Endothelial cell (in vitro differentiated cells): ENCODE data around the gene CCDC9B. TPM values are rescaled to one million over a fixed set of nuclear protein-coding genes. Genes with fewer than 3 reads are reported as not detected.

Experiments used
- DNase-seq: peaks from one replicate; pipeline ENCODE4 v3.0.0; 2021; ENCODE audit warnings: low spot score
- H3K27ac Mint-ChIP-seq: one replicate; pipeline ENCODE4 v1.8.0; 2021; ENCODE audit warnings: mixed read lengths, inconsistent platforms; ENCODE audit not compliant: unreplicated experiment
- H3K27me3 Mint-ChIP-seq: one replicate; pipeline ENCODE4 v1.8.0; 2021; ENCODE audit warnings: mild to moderate bottlenecking, moderate library complexity, mixed read lengths, inconsistent platforms; ENCODE audit not compliant: unreplicated experiment
- H3K36me3 Mint-ChIP-seq: one replicate; pipeline ENCODE4 v1.8.0; 2021; ENCODE audit warnings: mild to moderate bottlenecking, low read depth, mixed read lengths, inconsistent platforms; ENCODE audit not compliant: unreplicated experiment
- H3K4me1 Mint-ChIP-seq: one replicate; pipeline ENCODE4 v1.8.0; 2021; ENCODE audit warnings: mild to moderate bottlenecking, mixed read lengths, inconsistent platforms; ENCODE audit not compliant: unreplicated experiment
- H3K4me3 Mint-ChIP-seq: one replicate; pipeline ENCODE4 v1.8.0; 2021; ENCODE audit warnings: mild to moderate bottlenecking, mixed read lengths, inconsistent platforms; ENCODE audit not compliant: unreplicated experiment
- H3K9me3 Mint-ChIP-seq: one replicate; pipeline ENCODE4 v1.8.0; 2021; ENCODE audit warnings: mixed read lengths, inconsistent platforms; ENCODE audit not compliant: unreplicated experiment
- total RNA-seq: library from RNA; stranded (reverse); fragmentation: NEBNext Ultra II Directional; extraction: Animal tissue kit (Norgen Biotek cat#: 25700); gene quantifications from one replicate; pipeline ENCODE4 v1.2.1, GENCODE V29; 2021; ENCODE audit not compliant: unreplicated experiment
- TF ChIP-seq, protein P1 (sequence below): fragments of 200-600 bp; sonication (generic); IDR thresholded peaks from one replicate; pipeline ENCODE4 v1.5.0; 2021; ENCODE audit warnings: antibody characterized with exemption; ENCODE audit not compliant: unreplicated experiment

The CCDC9B gene
- total RNA-seq, 1 donor from 2014 or later: 0.92 TPM

DNA sequence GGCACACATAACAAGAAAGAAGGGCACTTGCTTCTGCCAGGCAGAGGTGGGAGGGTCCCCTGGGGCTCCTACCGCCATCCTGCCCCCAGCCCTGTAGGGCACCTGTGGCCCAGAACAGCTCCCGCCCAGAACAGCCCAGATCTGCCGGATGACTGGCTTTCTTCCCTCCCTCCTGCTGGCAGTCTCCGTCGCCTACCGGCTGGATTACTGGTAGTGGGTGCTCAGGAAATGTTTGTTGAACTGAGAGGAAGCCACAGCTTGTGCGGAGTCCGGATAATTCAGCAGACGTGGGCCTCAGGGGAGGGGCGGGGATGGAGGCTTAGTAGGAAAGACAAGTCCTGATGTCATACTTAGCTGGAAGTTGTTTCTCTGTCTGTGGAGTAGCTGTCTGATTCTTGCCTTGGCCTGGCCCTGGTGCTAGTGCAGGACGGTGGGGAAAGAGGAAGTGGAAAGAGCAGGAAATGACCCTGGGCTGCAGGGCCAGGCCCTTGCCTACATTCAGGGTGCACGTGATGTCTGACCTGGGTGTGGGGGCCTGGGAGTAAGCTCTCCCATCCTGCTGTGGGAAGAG is 6.7 kb downstream of the CCDC9B start:
- TF ChIP-seq, protein P1, sequence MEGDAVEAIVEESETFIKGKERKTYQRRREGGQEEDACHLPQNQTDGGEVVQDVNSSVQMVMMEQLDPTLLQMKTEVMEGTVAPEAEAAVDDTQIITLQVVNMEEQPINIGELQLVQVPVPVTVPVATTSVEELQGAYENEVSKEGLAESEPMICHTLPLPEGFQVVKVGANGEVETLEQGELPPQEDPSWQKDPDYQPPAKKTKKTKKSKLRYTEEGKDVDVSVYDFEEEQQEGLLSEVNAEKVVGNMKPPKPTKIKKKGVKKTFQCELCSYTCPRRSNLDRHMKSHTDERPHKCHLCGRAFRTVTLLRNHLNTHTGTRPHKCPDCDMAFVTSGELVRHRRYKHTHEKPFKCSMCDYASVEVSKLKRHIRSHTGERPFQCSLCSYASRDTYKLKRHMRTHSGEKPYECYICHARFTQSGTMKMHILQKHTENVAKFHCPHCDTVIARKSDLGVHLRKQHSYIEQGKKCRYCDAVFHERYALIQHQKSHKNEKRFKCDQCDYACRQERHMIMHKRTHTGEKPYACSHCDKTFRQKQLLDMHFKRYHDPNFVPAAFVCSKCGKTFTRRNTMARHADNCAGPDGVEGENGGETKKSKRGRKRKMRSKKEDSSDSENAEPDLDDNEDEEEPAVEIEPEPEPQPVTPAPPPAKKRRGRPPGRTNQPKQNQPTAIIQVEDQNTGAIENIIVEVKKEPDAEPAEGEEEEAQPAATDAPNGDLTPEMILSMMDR: no peak
- peaks cover 10% of the 10 kb centered on the region for H3K27me3 Mint-ChIP-seq
- no peaks in the 10 kb centered on the region for H3K9me3 Mint-ChIP-seq
- peak overlapping the region; percentile 63 for H3K4me3 Mint-ChIP-seq
- no peaks in the 10 kb centered on the region for H3K36me3 Mint-ChIP-seq
- DNase-seq: peak; percentile 48
- peaks cover 43% of the 10 kb centered on the region for H3K4me1 Mint-ChIP-seq
- peak overlapping the region; percentile 92 for H3K27ac Mint-ChIP-seq

DNA sequence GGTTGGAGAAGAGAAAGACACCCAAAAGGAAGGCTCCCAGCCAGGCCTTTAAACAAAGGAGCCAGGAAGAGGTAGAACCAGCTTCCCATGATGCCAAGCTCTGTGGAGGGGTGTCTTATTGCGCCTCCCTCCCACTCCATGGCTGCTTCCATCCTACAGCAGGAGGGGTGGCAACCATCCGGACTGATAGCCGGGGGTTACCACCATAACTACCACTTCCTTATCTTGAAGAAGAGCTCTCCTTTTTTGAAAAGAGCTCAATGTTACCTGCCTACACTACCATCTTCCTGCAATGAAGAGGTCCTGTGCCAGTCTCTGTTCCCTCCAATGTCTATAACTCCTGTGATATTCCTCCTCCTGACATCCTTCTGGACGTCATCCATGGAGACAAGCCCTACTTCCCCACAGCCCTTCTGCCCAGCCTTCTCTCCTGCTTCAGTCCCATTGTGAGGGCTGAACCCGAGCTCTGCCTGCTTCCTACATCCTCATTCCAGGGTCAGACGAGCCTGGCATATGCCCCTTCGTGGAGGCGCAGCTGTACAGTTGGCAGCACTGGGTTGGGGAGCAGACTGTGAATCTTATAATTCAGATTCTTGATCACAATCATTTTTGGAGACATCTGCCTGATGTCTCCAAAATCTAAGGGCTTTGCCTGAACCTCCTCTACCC is 8.5 kb downstream of the CCDC9B start:
- H3K27me3 Mint-ChIP-seq: peaks cover 9% of the 10 kb centered on the region
- H3K36me3 Mint-ChIP-seq: no peaks in the 10 kb centered on the region
- H3K9me3 Mint-ChIP-seq: no peaks in the 10 kb centered on the region
- peaks cover 57% of the 10 kb centered on the region for H3K4me1 Mint-ChIP-seq
- TF ChIP-seq, protein P1: no peak
- H3K4me3 Mint-ChIP-seq: no peak overlapping the region
- DNase-seq: no peak
- no peak overlapping the region for H3K27ac Mint-ChIP-seq

DNA sequence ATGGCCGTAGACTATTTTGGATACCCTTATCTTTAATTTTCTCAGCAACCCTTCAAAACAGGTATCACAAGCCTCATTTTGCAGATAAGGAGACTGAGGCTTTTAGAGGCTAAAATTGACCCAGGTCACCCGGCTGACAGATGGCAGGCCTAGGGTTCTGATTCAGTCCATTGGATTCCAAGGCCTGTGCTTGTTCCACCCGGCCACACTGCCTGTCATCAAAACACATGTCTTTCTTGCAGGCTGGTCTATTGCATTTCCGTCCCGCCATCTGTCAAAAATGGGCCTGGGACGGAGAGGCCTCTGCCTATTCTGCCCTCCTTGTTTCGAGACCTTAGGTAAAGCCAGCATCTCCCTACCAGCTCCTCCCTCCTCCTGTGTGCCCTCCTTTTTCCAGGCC is 9.1 kb downstream of the CCDC9B start:
- DNase-seq: no peak
- Mint-ChIP-seq H3K9me3 (no peaks in the 10 kb centered on the region), H3K4me1 (peaks cover 57% of the 10 kb centered on the region), H3K4me3 (no peak overlapping the region), H3K36me3 (no peaks in the 10 kb centered on the region), H3K27ac (no peak overlapping the region), H3K27me3 (peaks cover 7% of the 10 kb centered on the region)
- TF ChIP-seq, protein P1: no peak

DNA sequence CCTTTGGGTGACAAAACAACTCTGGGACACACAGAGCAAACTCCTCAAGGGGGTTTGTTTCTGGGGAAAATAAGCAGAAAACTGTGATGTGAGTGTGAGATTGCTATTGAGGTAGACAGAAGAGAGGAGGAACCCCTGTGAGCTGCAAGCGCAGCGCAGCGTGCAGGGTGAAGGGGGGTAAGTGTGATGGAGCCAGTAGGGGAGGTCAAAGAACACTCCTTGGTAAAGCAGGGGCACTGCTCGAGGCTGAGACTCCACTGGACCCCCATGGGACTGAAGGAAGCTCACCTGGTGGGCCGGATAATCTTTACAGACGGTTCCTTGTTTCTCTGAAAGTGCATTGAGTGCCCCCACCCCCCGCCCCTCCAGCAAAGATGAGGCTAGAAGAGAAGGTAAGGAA is 9.7 kb downstream of the CCDC9B start:
- H3K36me3 Mint-ChIP-seq: no peaks in the 10 kb centered on the region
- DNase-seq: no peak
- TF ChIP-seq, protein P1: no peak
- peaks cover 6% of the 10 kb centered on the region for H3K27me3 Mint-ChIP-seq
- H3K9me3 Mint-ChIP-seq: no peaks in the 10 kb centered on the region
- peaks cover 58% of the 10 kb centered on the region for H3K4me1 Mint-ChIP-seq
- H3K27ac Mint-ChIP-seq: no peak overlapping the region
- no peak overlapping the region for H3K4me3 Mint-ChIP-seq

DNA sequence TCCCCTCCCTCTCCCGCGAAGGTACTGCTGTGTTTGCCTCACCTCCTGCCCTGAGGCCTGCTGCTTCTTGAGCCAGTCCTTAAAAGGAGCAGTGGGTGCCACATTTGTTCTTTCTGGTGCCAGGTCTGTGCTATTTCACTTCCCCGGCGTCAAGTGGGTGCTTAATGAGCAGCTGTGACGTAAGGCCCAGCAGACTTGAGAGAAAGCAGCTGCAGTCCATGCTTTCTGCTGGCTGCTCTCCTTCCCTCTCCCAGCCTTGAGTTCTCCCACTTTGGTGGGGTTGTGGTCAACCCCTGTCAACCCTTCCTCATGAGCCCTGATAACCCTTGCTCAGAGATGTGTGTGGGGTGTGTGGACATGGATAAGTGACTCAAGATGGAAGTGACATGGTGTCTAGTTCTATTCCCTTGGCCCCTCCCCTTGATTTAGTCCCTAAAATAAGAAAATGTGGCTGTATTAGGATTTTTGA is 10.3 kb downstream of the CCDC9B start:
- Mint-ChIP-seq H3K27me3 (peaks cover 5% of the 10 kb centered on the region), H3K9me3 (no peaks in the 10 kb centered on the region), H3K27ac (no peak overlapping the region), H3K36me3 (no peaks in the 10 kb centered on the region), H3K4me3 (no peak overlapping the region), H3K4me1 (peaks cover 62% of the 10 kb centered on the region)
- TF ChIP-seq, protein P1: no peak
- DNase-seq: no peak
